ENCODE results near the gene OR10H5. TPM values are rescaled to one million over a fixed set of nuclear protein-coding genes. Genes with fewer than 3 reads are reported as not detected.

OR10H5 gene
- total and polyA plus RNA-seq, 10 of the 15 experiments (the other 5 are each of a cell fraction or from before 2014, with no cell fraction given): not detected

DNA sequence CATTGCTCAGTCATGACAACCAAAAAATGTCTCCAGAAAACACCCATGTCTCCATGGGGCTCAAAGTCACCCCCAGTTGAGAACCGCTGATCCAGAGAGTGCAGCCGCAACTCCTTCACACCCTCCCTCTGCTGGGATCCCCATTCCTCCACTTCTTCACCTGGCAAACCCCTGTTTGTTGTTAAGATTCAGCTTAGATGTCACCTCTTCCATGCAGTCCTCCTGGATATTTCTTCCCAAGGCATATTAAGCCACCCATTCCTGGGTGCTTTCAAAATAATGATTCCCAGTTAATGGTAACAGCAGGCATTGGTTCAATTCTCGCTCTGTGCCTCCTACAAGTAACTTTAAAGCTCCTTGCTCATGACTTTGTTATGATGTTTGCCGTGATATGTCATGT is 24.0 kb downstream of the OR10H5 start (continued):
- TF ChIP-seq, protein P1, sequence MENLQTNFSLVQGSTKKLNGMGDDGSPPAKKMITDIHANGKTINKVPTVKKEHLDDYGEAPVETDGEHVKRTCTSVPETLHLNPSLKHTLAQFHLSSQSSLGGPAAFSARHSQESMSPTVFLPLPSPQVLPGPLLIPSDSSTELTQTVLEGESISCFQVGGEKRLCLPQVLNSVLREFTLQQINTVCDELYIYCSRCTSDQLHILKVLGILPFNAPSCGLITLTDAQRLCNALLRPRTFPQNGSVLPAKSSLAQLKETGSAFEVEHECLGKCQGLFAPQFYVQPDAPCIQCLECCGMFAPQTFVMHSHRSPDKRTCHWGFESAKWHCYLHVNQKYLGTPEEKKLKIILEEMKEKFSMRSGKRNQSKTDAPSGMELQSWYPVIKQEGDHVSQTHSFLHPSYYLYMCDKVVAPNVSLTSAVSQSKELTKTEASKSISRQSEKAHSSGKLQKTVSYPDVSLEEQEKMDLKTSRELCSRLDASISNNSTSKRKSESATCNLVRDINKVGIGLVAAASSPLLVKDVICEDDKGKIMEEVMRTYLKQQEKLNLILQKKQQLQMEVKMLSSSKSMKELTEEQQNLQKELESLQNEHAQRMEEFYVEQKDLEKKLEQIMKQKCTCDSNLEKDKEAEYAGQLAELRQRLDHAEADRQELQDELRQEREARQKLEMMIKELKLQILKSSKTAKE (IDR thresholded peaks at IDR 0.05; ENCODE audit: low read depth, poor library complexity, severe bottlenecking): no peak
- TF ChIP-seq KDM1A (IDR thresholded peaks at IDR 0.05; ENCODE audit: borderline replicate concordance) (no peak), JUND (IDR thresholded peaks at IDR 0.05; ENCODE audit: low read depth, low read length) (no peak)

DNA sequence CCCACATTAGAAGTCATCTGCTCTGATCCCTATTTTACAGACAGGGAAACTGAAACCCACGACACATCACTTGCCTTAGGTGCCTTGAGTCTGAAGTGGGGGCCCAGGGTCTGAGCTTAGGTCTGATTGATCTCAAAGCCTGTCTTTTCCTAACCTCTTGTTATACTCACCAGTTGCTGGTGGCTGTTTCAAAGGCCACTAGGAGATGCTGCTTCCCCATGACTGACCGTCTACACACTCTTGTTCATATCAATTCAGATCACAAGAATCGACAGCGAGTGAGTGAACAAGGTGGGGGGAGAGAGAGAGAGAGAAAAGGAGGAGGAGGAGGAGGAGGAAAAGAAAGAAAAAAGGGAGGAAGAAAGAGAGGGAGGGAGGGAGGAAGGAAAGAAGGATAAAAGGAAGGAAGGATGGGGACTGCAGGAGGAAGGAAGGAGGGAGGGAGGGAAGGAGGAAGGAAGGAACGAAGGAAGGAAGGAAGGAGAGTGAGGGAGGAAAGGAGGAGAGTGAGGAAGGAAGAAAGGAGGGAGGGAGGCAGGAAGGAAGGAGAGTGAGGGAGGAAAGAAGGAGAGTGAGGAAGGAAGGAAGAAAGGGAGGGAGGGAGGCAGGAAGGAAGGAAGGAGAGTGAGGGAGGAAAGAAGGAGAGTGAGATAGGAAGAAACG is 24.7 kb downstream of the OR10H5 start:
- no peaks in the 10 kb centered on the region; a peak in 1 of 4 replicates for H3K27me3 ChIP-seq (replicated peaks in 1 of 2; ENCODE audit: control insufficient read depth in 2 of 2, insufficient read depth in 2 of 2, low read length in 1 of 2)
- in situ Hi-C loops (cut with MboI): no loop called here
- ChIA-PET POLR2A (interaction anchor here (0.6 kb wide), 1 partner anchor 1348 kb away, joined by 5 read pairs; no protein-coding TSS in a partner anchor), RAD21 (ENCODE audit: unreplicated experiment) (no interaction called here), SMC1A (ENCODE audit: uncharacterized antibody, unreplicated experiment) (no interaction called here), CTCF (interaction anchor here (0.7 kb wide), 1 partner anchor 229 kb away, joined by 3 read pairs; no protein-coding TSS in a partner anchor)
- DNase-seq (ENCODE audit: low read depth, low spot score) (no peak), FAIRE-seq (no peak), ATAC-seq (no peak)
- H2AFZ ChIP-seq (ENCODE audit: control insufficient read depth, low read depth, low read length): no peak overlapping the region
- H3K27ac ChIP-seq (ENCODE audit: control insufficient read depth, insufficient read depth): no peak overlapping the region
- H3K9ac ChIP-seq (ENCODE audit: control insufficient read depth, insufficient read depth, low read length): no peak overlapping the region
- no peak overlapping the region for H3K4me3 ChIP-seq
- intact Hi-C loops (cut with micrococcal nuclease; ENCODE audit: unreplicated experiment): no loop called here
- 0% methylated on average over 6 of the region's 6 CpGs for whole genome bisulfite sequencing (ENCODE audit: insufficient coverage, insufficient replicate concordance, low lambda C conversion rate, missing lambda C conversion rate)
- no TSS peak for BruUV-seq (replicated peaks)
- no peaks in the 10 kb centered on the region for H4K20me1 ChIP-seq (ENCODE audit: control insufficient read depth, insufficient read depth)
- H3K79me2 ChIP-seq (ENCODE audit: control insufficient read depth, insufficient read depth, low read length): no peaks in the 10 kb centered on the region
- no peak overlapping the region for H3K4me2 ChIP-seq (ENCODE audit: control insufficient read depth, insufficient read depth)
- H3K36me3 ChIP-seq (ENCODE audit: control insufficient read depth in 2 of 2, insufficient read depth in 2 of 2, low read length in 1 of 2): no peaks in the 10 kb centered on the region
- H3K4me1 ChIP-seq (ENCODE audit: control insufficient read depth, insufficient read depth, low read length): no peaks in the 10 kb centered on the region
- H3K9me3 ChIP-seq (replicated peaks; ENCODE audit: control insufficient read depth, insufficient read depth, low read length): no peaks in the 10 kb centered on the region
- TF ChIP-seq KAT2A (conservative IDR thresholded peaks at IDR 0.05; ENCODE audit: control insufficient read depth, low read depth, low read length) (no peak), SMAD1 (IDR thresholded peaks at IDR 0.05; ENCODE audit: low read depth, partially characterized antibody) (no peak), MTA3 (IDR thresholded peaks at IDR 0.05; ENCODE audit: borderline replicate concordance, low read length) (no peak), RAD21 (IDR thresholded peaks at IDR 0.05; ENCODE audit: insufficient read depth, low read depth, low read length) (0 out of 2 replicates have a peak, but pooled peaks have one; percentile 8)
- TF ChIP-seq, protein P2, sequence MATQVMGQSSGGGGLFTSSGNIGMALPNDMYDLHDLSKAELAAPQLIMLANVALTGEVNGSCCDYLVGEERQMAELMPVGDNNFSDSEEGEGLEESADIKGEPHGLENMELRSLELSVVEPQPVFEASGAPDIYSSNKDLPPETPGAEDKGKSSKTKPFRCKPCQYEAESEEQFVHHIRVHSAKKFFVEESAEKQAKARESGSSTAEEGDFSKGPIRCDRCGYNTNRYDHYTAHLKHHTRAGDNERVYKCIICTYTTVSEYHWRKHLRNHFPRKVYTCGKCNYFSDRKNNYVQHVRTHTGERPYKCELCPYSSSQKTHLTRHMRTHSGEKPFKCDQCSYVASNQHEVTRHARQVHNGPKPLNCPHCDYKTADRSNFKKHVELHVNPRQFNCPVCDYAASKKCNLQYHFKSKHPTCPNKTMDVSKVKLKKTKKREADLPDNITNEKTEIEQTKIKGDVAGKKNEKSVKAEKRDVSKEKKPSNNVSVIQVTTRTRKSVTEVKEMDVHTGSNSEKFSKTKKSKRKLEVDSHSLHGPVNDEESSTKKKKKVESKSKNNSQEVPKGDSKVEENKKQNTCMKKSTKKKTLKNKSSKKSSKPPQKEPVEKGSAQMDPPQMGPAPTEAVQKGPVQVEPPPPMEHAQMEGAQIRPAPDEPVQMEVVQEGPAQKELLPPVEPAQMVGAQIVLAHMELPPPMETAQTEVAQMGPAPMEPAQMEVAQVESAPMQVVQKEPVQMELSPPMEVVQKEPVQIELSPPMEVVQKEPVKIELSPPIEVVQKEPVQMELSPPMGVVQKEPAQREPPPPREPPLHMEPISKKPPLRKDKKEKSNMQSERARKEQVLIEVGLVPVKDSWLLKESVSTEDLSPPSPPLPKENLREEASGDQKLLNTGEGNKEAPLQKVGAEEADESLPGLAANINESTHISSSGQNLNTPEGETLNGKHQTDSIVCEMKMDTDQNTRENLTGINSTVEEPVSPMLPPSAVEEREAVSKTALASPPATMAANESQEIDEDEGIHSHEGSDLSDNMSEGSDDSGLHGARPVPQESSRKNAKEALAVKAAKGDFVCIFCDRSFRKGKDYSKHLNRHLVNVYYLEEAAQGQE (IDR thresholded peaks at IDR 0.05; ENCODE audit: low read depth, low read length): no peak
- TF ChIP-seq, protein P3, sequence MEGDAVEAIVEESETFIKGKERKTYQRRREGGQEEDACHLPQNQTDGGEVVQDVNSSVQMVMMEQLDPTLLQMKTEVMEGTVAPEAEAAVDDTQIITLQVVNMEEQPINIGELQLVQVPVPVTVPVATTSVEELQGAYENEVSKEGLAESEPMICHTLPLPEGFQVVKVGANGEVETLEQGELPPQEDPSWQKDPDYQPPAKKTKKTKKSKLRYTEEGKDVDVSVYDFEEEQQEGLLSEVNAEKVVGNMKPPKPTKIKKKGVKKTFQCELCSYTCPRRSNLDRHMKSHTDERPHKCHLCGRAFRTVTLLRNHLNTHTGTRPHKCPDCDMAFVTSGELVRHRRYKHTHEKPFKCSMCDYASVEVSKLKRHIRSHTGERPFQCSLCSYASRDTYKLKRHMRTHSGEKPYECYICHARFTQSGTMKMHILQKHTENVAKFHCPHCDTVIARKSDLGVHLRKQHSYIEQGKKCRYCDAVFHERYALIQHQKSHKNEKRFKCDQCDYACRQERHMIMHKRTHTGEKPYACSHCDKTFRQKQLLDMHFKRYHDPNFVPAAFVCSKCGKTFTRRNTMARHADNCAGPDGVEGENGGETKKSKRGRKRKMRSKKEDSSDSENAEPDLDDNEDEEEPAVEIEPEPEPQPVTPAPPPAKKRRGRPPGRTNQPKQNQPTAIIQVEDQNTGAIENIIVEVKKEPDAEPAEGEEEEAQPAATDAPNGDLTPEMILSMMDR (IDR thresholded peaks at IDR 0.05 in 2 of 3, conservative IDR thresholded peaks at IDR 0.05 in 1 of 3; ENCODE audit: control insufficient read depth in 2 of 3, extremely low read depth in 1 of 3, insufficient read depth in 1 of 3, low read depth in 3 of 3, low read length in 3 of 3): 0 out of 6 replicates have a peak, but pooled peaks of 1 of the 3 experiments have one; percentile 6
- TF ChIP-seq, protein P4, sequence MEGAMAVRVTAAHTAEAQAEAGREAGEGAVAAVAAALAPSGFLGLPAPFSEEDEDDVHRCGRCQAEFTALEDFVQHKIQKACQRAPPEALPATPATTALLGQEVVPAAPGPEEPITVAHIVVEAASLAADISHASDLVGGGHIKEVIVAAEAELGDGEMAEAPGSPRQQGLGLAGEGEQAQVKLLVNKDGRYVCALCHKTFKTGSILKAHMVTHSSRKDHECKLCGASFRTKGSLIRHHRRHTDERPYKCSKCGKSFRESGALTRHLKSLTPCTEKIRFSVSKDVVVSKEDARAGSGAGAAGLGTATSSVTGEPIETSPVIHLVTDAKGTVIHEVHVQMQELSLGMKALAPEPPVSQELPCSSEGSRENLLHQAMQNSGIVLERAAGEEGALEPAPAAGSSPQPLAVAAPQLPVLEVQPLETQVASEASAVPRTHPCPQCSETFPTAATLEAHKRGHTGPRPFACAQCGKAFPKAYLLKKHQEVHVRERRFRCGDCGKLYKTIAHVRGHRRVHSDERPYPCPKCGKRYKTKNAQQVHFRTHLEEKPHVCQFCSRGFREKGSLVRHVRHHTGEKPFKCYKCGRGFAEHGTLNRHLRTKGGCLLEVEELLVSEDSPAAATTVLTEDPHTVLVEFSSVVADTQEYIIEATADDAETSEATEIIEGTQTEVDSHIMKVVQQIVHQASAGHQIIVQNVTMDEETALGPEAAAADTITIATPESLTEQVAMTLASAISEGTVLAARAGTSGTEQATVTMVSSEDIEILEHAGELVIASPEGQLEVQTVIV (IDR thresholded peaks at IDR 0.05; ENCODE audit: borderline replicate concordance, partially characterized antibody): no peak
